CD14-positive monocyte (primary cell): ENCODE results near the gene TGFBR3. TPM values are rescaled to one million over a fixed set of nuclear protein-coding genes. Genes with fewer than 3 reads are reported as not detected.

Experiments
- DNase-seq, 3 donors: peaks; one replicate each; pipeline ENCODE4 v3.0.0-alpha.2; 2011 to 2022
- H2AFZ ChIP-seq: 2 replicates; pipeline ENCODE4 v1.6.0; 2012; ENCODE audit warnings: mild to moderate bottlenecking, low read depth, low read length, inconsistent platforms; ENCODE audit not compliant: insufficient read depth, poor library complexity, severe bottlenecking
- H3K27ac ChIP-seq, 2 donors: 1 replicate in 1 of 2; 2 replicates in 1 of 2; pipeline ENCODE4 v1.5.1; 2012 to 2013; ENCODE audit warnings: low read length in 2 of 2, control low read depth in 1 of 2, inconsistent platforms in 1 of 2, low read depth in 1 of 2, mild to moderate bottlenecking in 1 of 2
- H3K27me3 ChIP-seq, 2 donors: one replicate each; pipeline versions ENCODE4 v1.6.0 to v1.6.1; 2011 to 2013; ENCODE audit warnings: low read length in 2 of 2; ENCODE audit not compliant: control insufficient read depth in 2 of 2, insufficient read depth in 2 of 2
- H3K36me3 ChIP-seq, 2 donors: replicated peaks in 1 of 2; 1 replicate in 1 of 2; 2 replicates in 1 of 2; pipeline versions ENCODE4 v1.5.1 to v1.6.1; 2012 to 2013; ENCODE audit warnings: low read length in 2 of 2, control low read depth in 1 of 2, inconsistent platforms in 1 of 2, mild to moderate bottlenecking in 1 of 2; ENCODE audit not compliant: insufficient read depth in 2 of 2, control insufficient read depth in 1 of 2
- H3K4me1 ChIP-seq, 2 donors: 1 replicate in 1 of 2; 2 replicates in 1 of 2; pipeline versions ENCODE4 v1.5.1 to v1.6.1; 2012 to 2013; ENCODE audit warnings: low read length in 2 of 2, control low read depth in 1 of 2, inconsistent platforms in 1 of 2, mild to moderate bottlenecking in 1 of 2, moderate library complexity in 1 of 2; ENCODE audit not compliant: insufficient read depth in 2 of 2, control insufficient read depth in 1 of 2
- H3K4me2 ChIP-seq: replicated peaks from 2 replicates; pipeline ENCODE3; 2012; ENCODE audit warnings: low read length, moderate library complexity, mild to moderate bottlenecking; ENCODE audit not compliant: poor library complexity, severe bottlenecking; ENCODE audit errors: extremely low read depth
- H3K4me3 ChIP-seq, 3 experiments: fragments of 200-600 bp in 1 of 3; sonication (generic) in 1 of 3; replicated peaks in 1 of 3; 1 replicate in 2 of 3; 2 replicates in 1 of 3; pipeline ENCODE4 v1.5.1; 2011 to 2013; ENCODE audit warnings: low read length in 3 of 3, mild to moderate bottlenecking in 3 of 3, control low read depth in 2 of 3, low read depth in 2 of 3, inconsistent platforms in 1 of 3, moderate library complexity in 1 of 3
- H3K79me2 ChIP-seq: 2 replicates; pipeline ENCODE4 v1.6.0; 2012; ENCODE audit warnings: mild to moderate bottlenecking, control low read depth, inconsistent platforms, low read length, moderate library complexity; ENCODE audit not compliant: insufficient read depth
- H3K9ac ChIP-seq: 2 replicates; pipeline ENCODE4 v1.6.0; 2017; ENCODE audit warnings: low read length, mild to moderate bottlenecking; ENCODE audit not compliant: insufficient read depth, poor library complexity, severe bottlenecking
- H3K9me3 ChIP-seq, 2 donors: replicated peaks in 1 of 2; 1 replicate in 1 of 2; 2 replicates in 1 of 2; pipeline versions ENCODE4 v1.5.1 to v1.6.1; 2012 to 2013; ENCODE audit warnings: low read length in 2 of 2, control low read depth in 1 of 2; ENCODE audit not compliant: control insufficient read depth in 1 of 2, insufficient read depth in 1 of 2
- H4K20me1 ChIP-seq: 2 replicates; pipeline ENCODE4 v1.6.0; 2012; ENCODE audit warnings: mild to moderate bottlenecking, low read length, control low read depth, moderate library complexity; ENCODE audit not compliant: insufficient read depth
- H3K27ac Mint-ChIP-seq, 7 donors: one replicate each; pipeline ENCODE4 v1.8.0; 2020; ENCODE audit warnings: mild to moderate bottlenecking in 7 of 7, mixed read lengths in 7 of 7, moderate library complexity in 6 of 7, inconsistent platforms in 2 of 7
- H3K27me3 Mint-ChIP-seq, 3 donors: one replicate each; pipeline ENCODE4 v1.8.0; 2021 to 2022; ENCODE audit warnings: low read depth in 3 of 3, mild to moderate bottlenecking in 3 of 3, mixed read lengths in 3 of 3, moderate library complexity in 3 of 3, inconsistent platforms in 1 of 3
- H3K36me3 Mint-ChIP-seq, 2 donors: one replicate each; pipeline ENCODE4 v1.8.0; 2020; ENCODE audit warnings: mixed read lengths in 2 of 2, inconsistent platforms in 1 of 2, mild to moderate bottlenecking in 1 of 2
- H3K4me1 Mint-ChIP-seq: one replicate; pipeline ENCODE4 v1.8.0; 2020; ENCODE audit warnings: mild to moderate bottlenecking, mixed read lengths
- H3K4me3 Mint-ChIP-seq, 2 donors: one replicate each; pipeline ENCODE4 v1.8.0; 2020; ENCODE audit warnings: mild to moderate bottlenecking in 2 of 2, mixed read lengths in 2 of 2, moderate library complexity in 1 of 2
- H3K9me3 Mint-ChIP-seq, 7 donors: one replicate each; pipeline ENCODE4 v1.8.0; 2020 to 2022; ENCODE audit warnings: mixed read lengths in 7 of 7, mild to moderate bottlenecking in 6 of 7, moderate library complexity in 6 of 7, inconsistent platforms in 2 of 7
- CTCF ChIP-seq: fragments of 200-600 bp; IDR thresholded peaks from one replicate; pipeline ENCODE4 v1.8.0; 2022; ENCODE audit warnings: antibody characterized with exemption, mild to moderate bottlenecking
- WGBS: methylation state at CpG from one replicate; pipeline ENCODE4 v1.1.5; 2013; ENCODE audit warnings: missing lambda C conversion rate; ENCODE audit not compliant: insufficient coverage; 5-methylcytosine and 5-hydroxymethylcytosine counted together
- intact Hi-C, 2 donors: fragments of 100-400 bp; cut with micrococcal nuclease; formaldehyde crosslinking; loops; one replicate each; pipeline versions ENCODE4 v1.15.0 to v1.15.1; 2023
- polyA plus RNA-seq, 3 donors: library from polyadenylated mRNA; depleted of rRNA in 1 of 3; unstranded in 2 of 3; stranded (reverse) in 1 of 3; fragments of 300-500 nt in 2 of 3; fragments of >200 nt in 1 of 3; fragmentation: Illumina TruSeq in 2 of 3; gene quantifications; 1 replicate in 2 of 3; 2 replicates in 1 of 3; pipeline ENCODE4 v1.2.3, GENCODE V29; 2012 to 2021

Gene TGFBR3
- polyA plus RNA-seq, 3 donors, result 0.09 to 0.28 (median 0.20) TPM

GRCh38 chr1:91753878-91754277, 132.1 kb downstream of the TGFBR3 start:
- TF ChIP-seq CTCF, result no peak
- no peaks in the 10 kb centered on the region for H3K27me3 ChIP-seq
- no peaks in the 10 kb centered on the region for H3K36me3 ChIP-seq
- H3K9ac ChIP-seq, result no peak overlapping the region
- no peaks in the 10 kb centered on the region for H3K79me2 ChIP-seq
- H3K4me2 ChIP-seq, result no peak overlapping the region
- Mint-ChIP-seq H3K4me1 (no peaks in the 10 kb centered on the region), H3K4me3 (no peak overlapping the region), H3K9me3 (no peaks in the 10 kb centered on the region), H3K27ac (no peak overlapping the region), H3K27me3 (peaks cover 0 to 2% (median 0%) of the 10 kb centered on the region in 3 donors), H3K36me3 (no peaks in the 10 kb centered on the region)
- intact Hi-C loops, result no loop called here
- no peak overlapping the region for H3K4me3 ChIP-seq
- DNase-seq, result no peak
- H2AFZ ChIP-seq, result no peak overlapping the region
- H3K9me3 ChIP-seq, result no peaks in the 10 kb centered on the region
- H4K20me1 ChIP-seq, result no peaks in the 10 kb centered on the region
- no peak overlapping the region for H3K27ac ChIP-seq
- H3K4me1 ChIP-seq, result no peaks in the 10 kb centered on the region
- no CpG with 5 or more reads among the region's 3 CpGs for whole genome bisulfite sequencing

DNA sequence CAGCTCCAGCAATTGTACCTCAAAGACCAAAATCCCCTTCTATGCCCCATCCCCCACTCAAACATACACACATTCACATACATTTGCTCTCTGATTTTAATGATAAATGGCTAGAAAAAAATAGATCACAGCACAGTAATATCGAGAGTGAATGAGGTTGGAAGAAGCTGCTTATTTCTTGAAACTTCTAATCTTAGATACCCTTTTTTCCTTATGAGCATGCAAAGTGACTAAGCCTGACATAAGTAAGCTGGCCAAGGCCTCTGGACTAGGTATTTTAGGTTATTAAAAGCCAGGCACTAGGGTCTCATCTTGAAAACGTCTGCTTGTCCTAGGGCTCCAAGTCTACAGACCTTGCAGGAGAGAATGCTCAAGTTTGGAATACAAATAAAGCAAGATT, 133.6 kb downstream of the TGFBR3 start:
- Histone ChIP-seq H4K20me1 (no peaks in the 10 kb centered on the region), H3K4me2 (no peak overlapping the region), H3K36me3 (no peaks in the 10 kb centered on the region), H3K4me1 (no peaks in the 10 kb centered on the region), H3K9me3 (peaks cover 0 to 6% of the 10 kb centered on the region in 2 donors), H2AFZ (no peak overlapping the region), H3K27ac (no peak overlapping the region), H3K27me3 (no peaks in the 10 kb centered on the region), H3K79me2 (no peaks in the 10 kb centered on the region), H3K9ac (no peak overlapping the region), H3K4me3 (no peak overlapping the region)
- intact Hi-C loops, result no loop called here
- no peak for TF ChIP-seq CTCF
- DNase-seq, result no peak
- WGBS, result 80% methylated on average over 1 of the region's 2 CpGs
- Mint-ChIP-seq H3K4me3 (no peak overlapping the region), H3K4me1 (no peaks in the 10 kb centered on the region), H3K27me3 (peaks cover 0 to 2% (median 0%) of the 10 kb centered on the region in 3 donors), H3K36me3 (no peaks in the 10 kb centered on the region), H3K9me3 (peaks cover 0 to 8% (median 0%) of the 10 kb centered on the region in 7 donors), H3K27ac (no peak overlapping the region)
